Parathyroid adenoma (tissue), 2 donors: Measurements from ENCODE around the gene PGA3.
"Not testable (repeated sequence)": the region's sequence is repeated elsewhere in the genome, so short reads cannot be mapped to it uniquely, and the experiment has no call there.

Experiments used
- H2AFZ ChIP-seq: fragments of 300-600 bp; sonication (generic); one replicate; pipeline ENCODE4 v1.7.0; 2017; ENCODE audit warnings: antibody characterized with exemption, mild to moderate bottlenecking
- H3K27ac ChIP-seq: fragments of 300-600 bp; sonication (generic); one replicate; pipeline ENCODE4 v1.7.0; 2017
- H3K27me3 ChIP-seq: fragments of 300-600 bp; sonication (generic); one replicate; pipeline ENCODE4 v1.7.0; 2017; ENCODE audit warnings: low read length; ENCODE audit not compliant: control insufficient read depth, insufficient read depth
- H3K36me3 ChIP-seq: fragments of 300-600 bp; sonication (generic); one replicate; pipeline ENCODE4 v1.7.0; 2017; ENCODE audit warnings: low read length; ENCODE audit not compliant: control insufficient read depth, insufficient read depth
- H3K4me1 ChIP-seq: fragments of 300-600 bp; sonication (generic); one replicate; pipeline ENCODE4 v1.7.0; 2017; ENCODE audit warnings: control low read depth
- H3K4me2 ChIP-seq: fragments of 300-600 bp; sonication (generic); one replicate; pipeline ENCODE4 v1.7.0; 2017; ENCODE audit warnings: low read length
- H3K4me3 ChIP-seq: fragments of 300-600 bp; sonication (generic); one replicate; pipeline ENCODE4 v1.7.0; 2017; ENCODE audit warnings: low read depth, low read length
- H3K79me2 ChIP-seq: fragments of 300-600 bp; sonication (generic); one replicate; pipeline ENCODE4 v1.7.0; 2017; ENCODE audit warnings: control low read depth
- H3K9ac ChIP-seq: fragments of 300-600 bp; sonication (generic); one replicate; pipeline ENCODE4 v1.7.0; 2017; ENCODE audit warnings: mild to moderate bottlenecking
- H3K9me3 ChIP-seq: fragments of 300-600 bp; sonication (generic); one replicate; pipeline ENCODE4 v1.7.0; 2017; ENCODE audit warnings: low read length; ENCODE audit not compliant: control insufficient read depth
- donor health status: primary hyperparathyroidism.

Gene PGA3

GRCh38 chr11:61240875-61241274 lies 37.6 kb downstream of the PGA3 start, which contains the start of gene PGA5:
Gene PGA5, plus strand, starts transcription at chr11:61241175. Its CDS starts 52 bp downstream, at chr11:61241227.
- not testable (repeated sequence) for H3K27me3 ChIP-seq, H3K9ac ChIP-seq, H2AFZ ChIP-seq, H3K4me3 ChIP-seq, H3K4me2 ChIP-seq, H3K9me3 ChIP-seq, H3K79me2 ChIP-seq, H3K27ac ChIP-seq, H3K4me1 ChIP-seq, H3K36me3 ChIP-seq

- not testable (repeated sequence) for H3K9me3 ChIP-seq, H3K4me1 ChIP-seq, H3K79me2 ChIP-seq, H3K4me2 ChIP-seq, H3K4me3 ChIP-seq, H2AFZ ChIP-seq, H3K9ac ChIP-seq, H3K27ac ChIP-seq, H3K27me3 ChIP-seq, H3K36me3 ChIP-seq
Measured at GRCh38 chr11:61241526-61241925, 38.2 kb downstream of the PGA3 start.

- not testable (repeated sequence) for H3K4me3 ChIP-seq, H3K27ac ChIP-seq, H2AFZ ChIP-seq, H3K9ac ChIP-seq, H3K4me2 ChIP-seq, H3K79me2 ChIP-seq, H3K9me3 ChIP-seq, H3K27me3 ChIP-seq, H3K36me3 ChIP-seq, H3K4me1 ChIP-seq
Measured at GRCh38 chr11:61245284-61245964, 42.1 kb downstream of the PGA3 start.

- H3K27me3 ChIP-seq, H2AFZ ChIP-seq, H3K4me1 ChIP-seq, H3K4me2 ChIP-seq, H3K79me2 ChIP-seq, H3K36me3 ChIP-seq, H3K4me3 ChIP-seq, H3K9ac ChIP-seq, H3K9me3 ChIP-seq, H3K27ac ChIP-seq: not testable (repeated sequence)
Measured at GRCh38 chr11:61248071-61248470, 44.8 kb downstream of the PGA3 start.

- H3K27me3 ChIP-seq, H3K4me1 ChIP-seq, H3K9ac ChIP-seq, H3K36me3 ChIP-seq, H3K79me2 ChIP-seq, H2AFZ ChIP-seq, H3K9me3 ChIP-seq, H3K4me3 ChIP-seq, H3K27ac ChIP-seq, H3K4me2 ChIP-seq: not testable (repeated sequence)
Measured at GRCh38 chr11:61249201-61249600, 45.9 kb downstream of the PGA3 start.

- not testable (repeated sequence) for H3K4me1 ChIP-seq, H3K36me3 ChIP-seq, H3K27me3 ChIP-seq, H3K9me3 ChIP-seq, H3K79me2 ChIP-seq, H2AFZ ChIP-seq, H3K27ac ChIP-seq, H3K4me3 ChIP-seq, H3K9ac ChIP-seq, H3K4me2 ChIP-seq
Measured at GRCh38 chr11:61250796-61251765, 47.8 kb downstream of the PGA3 start.

- H3K4me3 ChIP-seq, H3K36me3 ChIP-seq, H3K4me2 ChIP-seq, H3K27ac ChIP-seq, H3K79me2 ChIP-seq, H3K9ac ChIP-seq, H2AFZ ChIP-seq, H3K9me3 ChIP-seq, H3K4me1 ChIP-seq, H3K27me3 ChIP-seq: not testable (repeated sequence)
Measured at GRCh38 chr11:61252332-61252731, 49.0 kb downstream of the PGA3 start.
